Measurements from ENCODE around the gene XRCC5.
"Not testable (repeated sequence)": the region's sequence is repeated elsewhere in the genome, so short reads cannot be mapped to it uniquely, and the experiment has no call there.

DNA sequence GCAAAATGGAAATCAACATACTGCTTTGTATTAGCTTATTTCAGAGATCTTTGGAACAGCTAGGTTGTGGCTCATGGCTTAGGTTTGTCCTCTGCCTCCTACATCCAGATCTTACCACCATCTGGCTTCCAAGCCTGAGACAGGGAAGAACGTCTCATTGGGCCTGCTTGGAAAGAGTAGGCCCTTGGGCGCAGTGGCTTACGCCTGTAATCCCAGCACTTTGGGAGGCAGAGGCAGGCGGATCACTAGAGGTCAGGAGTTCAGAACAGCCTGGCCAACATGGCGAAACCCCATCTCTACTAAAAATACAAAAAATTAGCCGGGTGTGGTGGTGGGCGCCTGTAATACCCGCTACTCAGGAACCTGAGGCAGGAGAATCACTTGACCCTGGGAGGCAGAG is 99.5 kb downstream of the XRCC5 start:
- not testable (repeated sequence) for TF ChIP-seq CTCF (IDR thresholded peaks at IDR 0.05; ENCODE audit: poor library complexity, severe bottlenecking); TAF1 (IDR thresholded peaks at IDR 0.05; ENCODE audit: low read depth); POLR2AphosphoS5 (IDR thresholded peaks at IDR 0.05); SMC3 (conservative IDR thresholded peaks at IDR 0.05; ENCODE audit: poor library complexity); REST (IDR thresholded peaks at IDR 0.05; ENCODE audit: borderline replicate concordance); EP300 (conservative IDR thresholded peaks at IDR 0.05; ENCODE audit: poor library complexity, severe bottlenecking); EZH2 (IDR thresholded peaks at IDR 0.05; ENCODE audit: borderline replicate concordance, insufficient read depth, low read length, poor library complexity, severe bottlenecking); MXI1 (conservative IDR thresholded peaks at IDR 0.05; ENCODE audit: poor library complexity, severe bottlenecking)

Measured in neural cell (in vitro differentiated cells).